GM19328 (cell line): ENCODE results near the gene ATP2B2.

Experiments used
- ATAC-seq: cut with Tn5 transposase; IDR thresholded peaks from one replicate; pipeline ENCODE4 v1.9.1; 2021; ENCODE audit warnings: mild to moderate bottlenecking, moderate library complexity; ENCODE audit not compliant: unreplicated experiment

ATP2B2 gene

DNA sequence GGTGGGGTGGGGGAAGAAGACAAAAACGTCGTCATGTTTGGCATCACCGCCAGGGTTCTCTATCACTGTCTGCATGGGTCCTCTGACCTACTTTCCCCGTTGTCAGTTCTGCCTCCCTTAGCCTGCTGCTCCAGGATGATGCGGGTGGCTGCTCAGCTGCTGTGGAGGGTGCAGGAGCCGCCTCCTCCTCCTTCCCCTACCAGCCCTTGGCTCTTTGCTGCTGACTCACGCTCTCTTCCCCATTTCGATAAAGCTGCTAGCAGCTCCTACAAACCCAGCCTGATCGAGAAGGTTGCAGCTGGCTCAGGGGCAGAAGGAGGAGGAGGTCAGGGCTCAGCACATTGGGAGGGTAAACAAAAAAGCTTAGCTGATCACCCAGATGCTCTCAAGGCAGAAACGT lies 135.0 kb downstream of the ATP2B2 start:
- ATAC-seq, result no peak

DNA sequence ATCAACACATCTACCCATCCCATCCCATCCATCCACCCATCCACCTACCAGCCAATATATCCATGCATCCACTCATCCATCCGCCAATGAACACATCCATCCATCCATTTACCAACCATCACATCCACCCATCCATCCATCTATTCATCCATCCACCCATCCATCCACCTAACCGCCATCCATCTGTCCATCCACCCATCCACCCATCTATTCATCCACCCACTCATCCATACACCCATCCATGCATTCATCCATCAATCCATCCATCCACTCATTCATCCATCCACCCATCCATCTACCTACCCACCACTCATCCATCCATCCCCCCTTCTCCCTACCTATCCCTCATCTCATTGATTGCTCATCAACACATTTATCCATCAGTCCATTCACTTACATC lies 136.9 kb downstream of the ATP2B2 start:
- no peak for ATAC-seq

- ATAC-seq, result no peak
Measured at GRCh38 chr3:10367506-10367905, 137.9 kb downstream of the ATP2B2 start.

GRCh38 chr3:10366651-10367101 lies 138.7 kb downstream of the ATP2B2 start:
- no peak for ATAC-seq

DNA sequence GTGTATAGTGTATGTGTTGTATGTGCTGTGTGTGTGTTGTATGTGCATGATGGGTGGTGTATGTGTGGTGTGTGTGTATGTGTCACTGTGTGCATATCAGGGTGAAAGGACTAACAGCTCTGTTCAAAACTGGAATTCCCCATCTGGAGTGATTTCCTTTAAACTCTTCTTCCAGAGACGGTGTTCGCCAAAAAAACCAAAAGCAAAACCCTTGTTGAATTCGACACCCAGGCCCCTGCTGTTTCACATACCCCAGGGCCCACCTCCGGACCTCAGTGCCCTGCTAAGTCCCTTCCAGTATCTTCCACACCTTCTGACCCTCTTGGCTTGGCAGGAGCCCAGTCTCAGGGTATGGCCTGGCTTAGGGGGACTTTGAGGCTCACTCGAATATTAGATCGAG lies 139.6 kb downstream of the ATP2B2 start:
- no peak for ATAC-seq

GRCh38 chr3:10365316-10365715 lies 140.1 kb downstream of the ATP2B2 start:
- ATAC-seq, result no peak

DNA sequence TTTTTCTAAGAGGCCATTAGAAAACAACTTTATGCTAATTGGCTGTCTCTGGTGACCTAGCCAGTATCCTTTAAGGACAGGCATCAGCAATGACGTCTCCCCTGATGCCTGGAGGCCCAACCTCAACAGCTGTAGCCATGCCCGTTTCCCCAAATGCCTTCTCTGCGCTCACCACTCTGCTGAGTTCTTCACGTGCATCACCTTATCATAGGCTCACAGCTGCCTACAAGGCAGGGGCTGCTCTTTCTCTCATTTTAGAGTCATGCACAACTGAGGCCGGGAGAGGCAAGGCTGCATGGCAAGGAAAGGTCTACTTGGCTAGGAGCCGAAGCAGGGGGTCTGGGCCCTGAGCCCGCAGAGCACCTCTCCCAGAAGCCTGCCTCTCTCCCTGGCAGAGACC lies 140.6 kb downstream of the ATP2B2 start:
- no peak for ATAC-seq

DNA sequence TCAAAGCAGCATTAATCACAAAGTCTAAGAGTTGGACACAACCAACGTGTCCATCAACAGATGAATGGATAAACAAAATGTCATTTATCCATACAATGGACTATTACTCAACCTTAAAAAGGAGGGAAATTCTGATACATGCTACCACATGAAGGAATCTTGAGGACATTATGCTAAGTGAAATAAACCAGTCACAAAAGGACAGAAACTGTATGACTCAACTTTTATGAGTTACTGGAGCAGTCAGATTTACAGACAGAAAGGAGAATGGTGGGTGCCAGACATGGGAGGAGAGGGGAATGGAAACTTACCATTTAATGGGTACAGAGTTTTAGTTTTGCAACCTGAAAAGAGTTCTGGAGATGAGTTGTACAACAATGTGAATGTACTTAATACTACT lies 141.5 kb downstream of the ATP2B2 start:
- ATAC-seq, result no peak

GRCh38 chr3:10361375-10361774 lies 144.0 kb downstream of the ATP2B2 start:
- ATAC-seq, result no peak

DNA sequence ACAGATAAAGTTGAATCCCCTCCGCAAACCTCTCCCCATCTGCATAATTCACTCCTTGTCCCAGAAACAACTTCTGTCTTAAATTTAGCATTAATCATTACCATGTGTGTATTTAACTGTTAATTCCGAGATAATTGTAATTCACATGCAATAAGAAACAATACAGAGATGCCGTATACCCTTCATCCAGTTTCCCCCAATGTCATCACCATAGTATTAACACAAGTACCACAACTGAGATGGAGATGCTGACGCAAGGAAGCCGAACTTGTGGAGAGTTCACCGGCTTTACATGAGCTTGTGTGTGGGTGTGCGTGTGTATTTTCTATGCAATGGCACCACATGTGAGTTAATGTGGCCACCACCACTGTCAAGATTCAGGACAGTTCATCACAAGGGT lies 144.9 kb downstream of the ATP2B2 start:
- no peak for ATAC-seq

DNA sequence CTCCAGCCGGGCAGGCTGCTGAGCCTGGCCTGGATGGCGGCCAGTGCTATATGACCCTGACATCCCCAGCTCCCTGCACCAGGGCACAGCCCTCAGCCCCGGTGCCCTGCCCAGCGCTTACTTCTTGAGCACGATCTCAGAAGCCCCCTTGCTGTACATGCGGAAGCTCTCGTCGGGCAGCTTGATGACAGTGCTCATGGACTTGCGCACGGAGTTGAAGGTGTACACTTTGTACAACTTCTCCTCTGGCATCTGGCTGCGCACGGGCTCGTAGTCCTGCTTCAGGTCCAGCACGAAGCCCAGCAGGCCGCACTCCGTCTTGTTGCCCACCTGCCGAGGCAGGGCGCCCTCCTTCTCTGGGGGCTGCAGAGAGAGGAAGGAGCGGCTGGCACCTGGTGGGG lies 145.6 kb downstream of the ATP2B2 start:
- no peak for ATAC-seq

GRCh38 chr3:10358309-10358980 lies 146.9 kb downstream of the ATP2B2 start:
- no peak for ATAC-seq

DNA sequence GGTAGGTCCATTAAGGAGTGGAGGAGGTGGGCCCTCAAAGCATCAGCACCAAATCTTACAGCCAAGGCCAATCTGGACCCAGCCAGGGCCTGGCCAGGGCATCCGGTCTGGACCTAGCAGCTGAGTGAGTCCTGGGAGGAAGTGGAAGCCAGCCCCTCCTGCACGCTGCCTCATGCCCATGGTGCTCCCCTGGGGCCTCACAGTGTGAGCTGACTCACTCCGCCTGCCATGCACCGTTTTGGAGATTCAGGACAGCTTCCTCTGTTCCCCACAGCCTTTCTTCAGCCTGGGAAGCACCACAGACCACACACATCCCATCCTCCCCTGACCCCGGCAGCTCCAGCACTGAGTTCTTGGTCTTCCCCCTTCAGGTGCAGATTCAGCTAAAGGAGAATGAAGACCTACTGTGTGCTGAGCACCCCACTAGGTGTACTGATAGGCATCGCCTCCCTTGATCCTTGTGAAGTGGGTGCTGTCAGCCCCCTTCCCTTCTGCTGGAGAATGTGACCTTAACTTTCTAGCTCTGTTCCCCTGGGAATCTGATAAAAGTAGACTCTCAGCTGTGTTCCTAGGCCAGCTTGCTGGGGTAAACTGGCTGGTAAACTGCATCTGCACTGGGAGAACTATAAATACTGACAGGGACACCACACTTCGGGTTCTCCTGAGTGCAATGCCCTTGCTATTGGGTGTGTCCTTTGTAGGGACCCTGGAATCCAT lies 147.6 kb downstream of the ATP2B2 start:
- no peak for ATAC-seq

DNA sequence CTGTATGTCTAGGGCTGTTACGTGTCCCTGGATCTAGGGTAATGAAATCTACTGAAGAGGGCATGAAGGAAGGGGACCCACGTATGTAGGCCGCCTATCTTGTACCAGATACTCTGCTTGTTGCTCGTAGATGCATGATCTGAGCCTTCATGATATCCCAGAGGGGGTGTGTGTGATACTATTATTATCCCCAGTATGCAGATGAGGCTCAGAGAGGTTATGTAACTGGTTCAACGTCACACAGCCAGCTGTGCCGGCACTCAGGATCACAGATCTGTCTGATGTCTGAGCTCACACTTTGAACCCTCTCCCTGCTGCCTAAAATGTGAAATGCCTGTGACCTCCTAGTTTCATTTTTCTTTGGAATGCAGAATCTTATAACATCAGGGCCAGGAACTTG lies 148.3 kb downstream of the ATP2B2 start:
- no peak for ATAC-seq

GRCh38 chr3:10356461-10356981 lies 148.9 kb downstream of the ATP2B2 start:
- ATAC-seq, result no peak

GRCh38 chr3:10354361-10355015 lies 150.9 kb downstream of the ATP2B2 start:
- ATAC-seq, result no peak

GRCh38 chr3:10353661-10354360 lies 151.6 kb downstream of the ATP2B2 start:
- ATAC-seq, result no peak

DNA sequence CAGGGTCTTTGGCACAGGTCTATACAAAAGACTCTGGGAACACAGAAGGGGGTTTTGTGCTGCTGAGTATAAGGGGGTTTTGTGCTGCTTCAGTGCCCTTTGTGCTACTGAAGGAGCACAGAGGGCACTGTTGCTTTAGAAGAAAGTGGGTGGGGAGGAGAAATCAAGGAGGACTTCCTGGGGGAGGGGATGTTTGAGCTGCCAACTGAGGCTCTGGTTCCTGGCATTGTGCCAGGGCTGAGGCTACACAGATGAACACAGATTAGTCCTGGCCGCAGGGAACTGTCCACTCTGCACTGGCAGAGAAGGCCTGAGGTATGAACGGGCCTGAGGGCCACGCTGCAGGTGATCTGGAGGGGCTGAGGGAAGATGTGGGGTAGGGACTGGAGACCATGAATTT lies 152.2 kb downstream of the ATP2B2 start:
- no peak for ATAC-seq

DNA sequence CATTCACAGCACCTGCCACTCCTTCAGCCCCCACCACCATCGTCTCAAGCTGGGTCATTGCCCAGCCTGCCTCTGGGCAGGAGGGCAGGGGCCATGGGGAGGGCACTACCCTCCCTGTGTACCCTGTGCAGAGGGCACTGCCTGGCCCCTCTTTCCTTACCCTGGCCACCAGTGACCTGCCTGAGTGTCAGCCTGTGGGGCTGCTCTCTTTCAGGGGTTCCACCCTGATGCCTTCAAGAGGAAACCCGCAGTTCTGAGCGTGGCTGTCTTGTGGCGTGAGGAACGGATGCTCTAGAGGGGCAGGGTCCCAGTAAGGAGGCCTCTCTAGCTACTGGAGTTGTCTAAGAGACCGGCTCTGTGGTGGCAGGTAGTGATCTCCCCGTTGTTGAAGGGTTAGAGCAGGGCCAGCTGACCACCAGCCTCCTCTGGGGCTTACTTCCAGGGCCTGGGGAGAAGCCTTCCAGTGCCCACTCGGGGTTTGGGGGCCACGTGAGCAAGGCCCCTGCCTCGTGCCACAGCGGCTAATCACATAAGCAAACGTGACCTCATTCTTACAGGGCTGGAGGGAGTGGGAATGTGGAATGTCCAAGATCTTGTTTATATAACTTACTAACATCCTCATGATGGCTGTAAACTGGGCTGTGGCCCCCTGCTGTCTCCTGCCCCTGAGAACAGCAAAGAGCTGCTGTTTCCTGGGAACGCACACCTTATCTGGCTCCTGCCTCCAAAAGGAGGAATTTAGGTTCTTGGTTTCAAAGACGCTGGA lies 153.1 kb downstream of the ATP2B2 start:
- ATAC-seq, result no peak

DNA sequence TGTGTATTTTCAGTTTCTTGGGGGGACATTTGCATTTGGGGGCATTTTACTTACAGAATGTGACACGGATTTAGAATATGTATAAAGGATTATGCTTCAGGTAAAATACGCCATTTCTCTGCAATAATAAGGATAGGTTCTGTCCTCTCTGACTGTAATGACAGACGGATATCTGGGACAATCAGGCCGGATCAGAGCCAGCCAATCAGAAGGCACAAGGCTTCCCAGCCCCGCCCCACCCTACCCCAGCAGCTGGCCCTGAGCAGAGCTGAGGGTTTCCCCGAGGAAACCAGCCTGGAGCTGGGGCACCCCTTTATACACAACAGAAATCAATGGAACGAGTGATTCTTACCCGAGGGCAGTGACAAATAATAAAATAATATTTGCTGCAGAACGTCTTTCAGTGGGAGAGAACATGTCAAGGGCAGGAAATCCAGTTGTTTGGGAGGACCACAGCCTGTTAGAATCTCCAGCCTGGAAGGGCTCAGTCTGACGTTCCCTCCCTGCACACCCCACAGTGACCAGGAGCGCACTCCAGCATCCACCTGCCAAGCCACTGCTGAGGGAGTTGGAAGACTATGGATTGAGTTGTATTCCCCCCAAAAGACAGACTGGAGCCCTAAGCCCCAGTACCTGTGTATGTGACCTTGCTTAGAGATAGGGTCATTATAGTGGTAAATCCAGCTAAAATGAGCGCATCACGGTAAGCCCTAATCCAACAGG lies 154.2 kb downstream of the ATP2B2 start:
- ATAC-seq, result no peak
